Measurements from ENCODE around the gene ASB13.

ASB13 gene

GRCh38 chr10:5666008-5666840 is at the start of gene ASB13:
TSS of gene ASB13 (minus strand) at chr10:5666595. CDS start at chr10:5666551, 44 bp downstream.
- peak; percentile 27 for DNase-seq

DNA sequence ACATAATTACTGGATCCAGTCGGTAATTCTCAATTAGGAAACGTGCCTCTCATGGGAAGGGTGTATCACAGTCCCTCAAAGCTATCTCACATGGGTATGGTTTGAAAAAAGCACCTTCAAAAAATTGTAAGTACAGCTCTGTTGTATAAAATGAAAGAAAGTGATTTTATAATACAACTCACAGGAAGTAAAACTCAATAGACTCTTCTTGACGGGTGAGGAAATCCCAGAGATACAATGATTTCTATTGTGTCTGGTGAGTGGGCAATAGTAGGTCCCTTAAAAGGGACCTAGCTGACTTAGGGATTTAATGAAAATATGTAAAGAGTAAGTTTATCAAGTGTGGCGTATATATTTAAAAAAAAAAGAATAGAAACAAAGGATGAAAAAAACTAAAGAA is 45.2 kb upstream of the ASB13 start:
- DNase-seq, result no peak

DNA sequence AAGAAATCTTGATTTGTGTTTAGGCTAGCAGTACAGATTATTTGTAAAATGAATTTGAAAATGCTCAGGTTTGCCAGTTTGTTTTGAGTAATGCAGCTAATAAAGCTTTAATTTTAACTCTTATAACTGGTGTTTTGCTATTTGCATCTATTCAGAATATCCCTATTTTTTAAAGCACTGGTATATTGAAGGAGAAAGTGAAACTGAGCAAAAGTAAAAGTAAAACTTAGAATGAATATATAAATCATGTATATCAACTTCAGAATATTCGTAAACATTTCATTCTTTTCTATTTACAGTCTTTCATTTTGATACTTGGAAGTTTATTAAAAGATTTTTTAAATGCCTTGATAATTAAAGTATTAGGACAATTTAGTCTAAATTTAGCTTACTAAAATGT is 44.5 kb upstream of the ASB13 start:
- no peak for DNase-seq

- no peak for DNase-seq
Measured at GRCh38 chr10:5709865-5710264, 43.5 kb upstream of the ASB13 start.

- no peak for DNase-seq
Measured at GRCh38 chr10:5708356-5708755, 42.0 kb upstream of the ASB13 start.

DNA sequence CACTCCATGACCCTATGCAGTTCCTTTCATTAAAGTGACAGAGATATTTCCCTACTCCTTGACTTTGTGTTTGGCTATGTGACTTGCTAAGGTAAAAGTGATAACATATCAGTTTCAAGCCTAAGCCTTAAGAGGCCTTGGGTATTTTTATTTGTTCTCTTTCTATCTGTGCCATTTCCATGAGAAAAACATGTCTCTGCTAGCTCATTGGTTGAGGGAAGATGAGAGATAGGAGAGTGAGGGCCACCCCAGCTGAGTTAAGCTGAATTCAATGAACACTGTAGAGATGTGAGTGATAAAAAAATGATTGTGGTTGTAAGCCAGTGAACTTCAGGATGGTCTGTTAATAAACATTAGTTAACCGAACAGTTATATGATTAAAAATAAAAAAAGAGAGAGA is 31.7 kb upstream of the ASB13 start:
- no peak for DNase-seq

GRCh38 chr10:5697342-5697741 is 30.9 kb upstream of the ASB13 start:
- no peak for DNase-seq

DNA sequence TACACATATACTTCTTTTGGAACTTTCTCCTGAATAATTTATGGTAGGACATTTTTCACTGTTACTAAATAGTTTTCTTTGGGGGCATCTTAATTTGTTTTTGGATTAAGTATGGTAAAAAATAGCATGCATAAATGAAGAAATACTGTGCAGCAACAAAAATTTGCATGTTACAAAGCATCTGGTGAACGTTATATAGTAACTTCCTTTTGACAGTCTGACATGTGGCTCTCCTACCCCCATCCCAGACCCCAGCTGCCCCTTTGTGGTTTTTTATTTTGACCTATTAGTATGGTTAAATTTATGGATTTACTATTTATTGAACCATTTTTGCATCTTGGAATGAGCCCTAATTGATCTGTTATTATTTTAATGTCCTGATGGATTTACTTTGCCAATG is 28.2 kb upstream of the ASB13 start:
- no peak for DNase-seq

- peak; percentile 30 for DNase-seq
Measured at GRCh38 chr10:5692461-5693358, 26.3 kb upstream of the ASB13 start.

DNA sequence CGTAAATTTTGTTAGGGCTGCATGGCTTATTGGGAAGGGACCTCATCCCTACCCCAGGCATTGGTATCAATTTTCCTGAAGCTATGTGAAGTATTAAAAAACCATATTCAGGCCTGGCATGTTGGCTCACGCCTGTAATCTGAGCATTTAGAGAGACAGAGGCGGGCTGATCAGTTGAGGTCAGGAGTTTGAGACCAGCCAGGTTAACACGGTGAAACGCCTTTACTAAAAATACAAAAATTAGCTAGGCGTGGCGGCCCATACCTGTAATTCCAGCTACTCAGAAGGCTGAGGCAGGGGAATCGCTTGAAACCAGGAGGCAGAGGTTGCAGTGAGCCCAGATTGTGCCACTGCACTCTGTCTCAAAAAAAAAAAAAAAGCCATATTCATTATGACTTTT is 25.4 kb upstream of the ASB13 start:
- no peak for DNase-seq

- no peak for DNase-seq
Measured at GRCh38 chr10:5688587-5688986, 22.2 kb upstream of the ASB13 start.

DNA sequence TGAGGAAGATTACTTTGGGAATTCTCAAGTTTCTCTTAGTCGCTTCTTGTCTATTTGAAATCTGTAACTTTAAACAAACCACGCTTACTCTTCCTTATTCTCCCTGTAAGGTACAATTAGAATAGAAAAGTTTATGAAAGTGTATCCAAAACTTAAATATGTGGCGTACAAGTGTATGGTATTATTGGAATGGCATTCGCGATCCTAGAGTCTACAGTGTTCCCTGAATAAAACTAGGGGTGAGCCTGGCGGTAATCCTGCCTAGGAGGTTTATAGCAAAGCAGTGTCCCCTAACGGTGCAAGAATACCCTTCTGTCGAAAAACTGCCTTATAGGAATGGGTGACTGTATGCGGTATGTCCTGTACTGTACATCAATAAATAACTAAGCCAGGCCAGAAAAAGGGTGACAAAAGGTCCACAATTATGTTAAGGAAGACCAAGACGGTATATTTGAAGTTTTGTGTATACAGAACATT is 19.4 kb upstream of the ASB13 start:
- peak; percentile 3 for DNase-seq

DNA sequence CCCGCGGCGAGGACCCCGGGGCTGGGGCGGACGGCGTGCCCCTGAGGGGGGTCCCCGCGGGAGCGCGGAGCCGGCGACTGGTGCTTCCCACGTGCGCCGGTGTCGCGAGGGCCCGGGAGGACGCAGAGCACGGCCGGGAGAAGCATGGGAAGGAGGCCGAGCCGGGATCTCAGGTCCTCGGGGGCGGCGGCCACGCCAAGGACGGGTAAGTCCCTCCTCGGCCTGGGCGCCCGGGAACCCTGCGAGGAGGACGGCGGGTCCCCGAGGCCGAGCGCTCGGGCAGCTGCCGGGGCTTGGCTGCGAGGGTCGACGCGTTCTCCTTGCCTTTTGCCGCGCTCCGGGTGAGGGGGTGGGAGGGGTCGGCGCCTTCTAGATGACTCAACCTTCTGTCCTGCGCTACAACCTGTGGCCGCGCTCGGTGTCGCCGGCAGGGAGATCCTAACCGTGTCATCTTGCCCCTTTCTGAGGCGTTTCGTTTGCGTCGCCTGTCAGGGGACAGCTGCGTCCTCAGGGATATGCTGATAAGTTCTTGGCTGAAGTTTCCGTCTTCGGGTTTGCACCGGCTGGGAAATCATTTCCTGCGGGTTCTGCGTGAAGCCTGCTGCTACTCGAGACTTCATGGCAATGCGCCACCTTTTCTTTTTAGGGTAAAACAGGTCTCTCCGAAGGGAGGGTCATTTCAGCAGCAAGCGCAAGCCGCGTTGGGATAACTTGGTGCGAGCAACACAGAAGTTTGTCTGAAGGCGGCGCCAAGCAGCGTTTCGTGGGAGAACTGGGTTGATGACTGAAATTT is 18.8 kb upstream of the ASB13 start:
- DNase-seq, result peak; percentile 28

DNA sequence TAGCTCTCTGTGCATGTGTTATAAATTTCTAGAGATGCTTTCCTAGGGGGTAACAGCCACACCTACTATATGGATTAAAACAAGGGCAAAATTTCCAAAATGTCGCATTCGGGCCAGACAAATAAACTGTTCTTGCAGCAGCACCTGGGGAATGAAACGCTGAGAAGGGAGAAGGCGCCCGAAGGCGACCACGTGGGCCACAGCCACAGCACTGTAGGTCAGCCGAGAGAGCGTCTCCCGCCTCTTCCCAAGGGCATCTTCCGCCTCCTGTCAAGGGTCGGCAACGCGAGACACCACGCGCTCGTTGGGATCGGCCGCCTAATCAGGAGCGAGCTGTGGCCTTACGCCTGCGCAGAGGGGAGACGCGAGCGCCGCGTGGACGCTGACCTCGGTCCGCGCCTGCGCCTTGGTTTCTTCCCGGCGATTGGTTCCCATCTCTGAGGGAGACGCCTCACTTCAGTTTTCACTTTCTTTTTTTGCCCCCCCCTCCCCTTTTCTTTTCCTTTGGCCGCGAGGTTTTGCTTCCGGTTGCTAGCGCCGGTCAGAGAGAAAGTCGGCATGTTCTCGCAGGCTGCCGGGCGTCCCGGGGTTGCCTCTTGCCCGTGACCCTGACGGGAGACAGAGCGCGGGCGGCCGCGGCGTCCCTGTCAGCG is 18.0 kb upstream of the ASB13 start, which contains the start of gene TASOR2:
Gene TASOR2 (plus strand): TSS at position 521 of the 653 bp plus-strand sequence. CDS start 35,805 bp downstream, outside the sequence.
- DNase-seq, result peak; percentile 97

GRCh38 chr10:5683065-5683464 is 16.7 kb upstream of the ASB13 start:
- DNase-seq, result no peak

DNA sequence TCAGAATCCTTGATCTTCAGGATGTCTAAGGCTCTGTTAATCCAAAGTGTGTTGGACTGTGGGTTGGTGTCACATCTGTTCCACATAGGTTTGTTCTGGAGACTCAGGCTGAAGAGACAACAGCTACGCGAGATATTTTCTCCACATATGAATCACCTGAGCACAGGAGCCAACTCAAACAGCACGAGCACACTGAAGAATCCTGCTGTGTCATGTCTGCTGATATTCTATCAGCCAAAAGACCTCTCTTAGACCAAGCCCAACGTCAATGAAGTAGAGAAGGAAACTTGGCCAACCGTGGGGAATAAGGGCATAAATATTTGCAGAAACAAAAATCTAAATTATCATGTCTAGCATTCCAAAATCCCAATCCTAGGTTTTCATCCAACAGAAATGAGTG is 15.5 kb upstream of the ASB13 start:
- no peak for DNase-seq

- no peak for DNase-seq
Measured at GRCh38 chr10:5679606-5680005, 13.2 kb upstream of the ASB13 start.

- DNase-seq, result no peak
Measured at GRCh38 chr10:5679037-5679435, 12.6 kb upstream of the ASB13 start.

DNA sequence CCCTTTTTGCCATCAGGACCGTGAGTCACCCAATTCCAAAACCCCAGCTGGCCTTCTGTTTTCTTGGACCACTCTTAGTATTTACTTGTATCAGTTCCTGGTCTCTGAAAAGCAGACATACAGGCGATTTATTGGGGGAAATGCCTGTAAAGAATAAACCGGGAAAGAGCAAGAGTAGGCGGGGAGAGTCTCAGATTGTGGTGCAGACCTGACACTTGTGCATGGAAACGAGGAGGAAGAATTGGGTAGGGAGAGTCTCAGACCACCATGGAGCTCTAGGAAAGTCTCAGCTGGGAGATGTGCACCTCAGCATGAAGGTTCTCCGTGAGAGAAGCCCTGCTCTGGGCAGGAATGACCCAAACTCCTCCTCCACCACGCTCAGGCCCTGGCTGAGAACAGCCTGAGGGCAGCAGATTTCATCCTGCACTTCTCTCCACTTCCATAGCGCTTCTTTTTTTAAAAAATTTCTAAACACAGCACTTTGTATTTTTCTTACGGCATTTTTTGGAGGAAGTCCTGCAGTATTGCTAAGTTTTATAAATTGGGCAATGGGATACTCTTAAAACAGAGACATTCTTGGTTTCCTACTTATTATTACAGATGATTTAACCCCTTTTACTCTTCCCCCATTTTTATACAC is 12.1 kb upstream of the ASB13 start:
- DNase-seq, result no peak

GRCh38 chr10:5670662-5671375 is 4.4 kb upstream of the ASB13 start:
- no peak for DNase-seq

GRCh38 chr10:5669604-5670003 is 3.2 kb upstream of the ASB13 start:
- no peak for DNase-seq
